GM21447 (cell line): ENCODE measurements around the gene PATJ.

Experiments
- ATAC-seq: cut with Tn5 transposase; IDR thresholded peaks from one replicate; pipeline ENCODE4 v1.9.1; 2021; ENCODE audit not compliant: unreplicated experiment

The PATJ gene

GRCh38 chr1:62037274-62037673, 295.0 kb downstream of the PATJ start:
- ATAC-seq = no peak

GRCh38 chr1:62038594-62039284, 296.5 kb downstream of the PATJ start:
- no peak for ATAC-seq

DNA sequence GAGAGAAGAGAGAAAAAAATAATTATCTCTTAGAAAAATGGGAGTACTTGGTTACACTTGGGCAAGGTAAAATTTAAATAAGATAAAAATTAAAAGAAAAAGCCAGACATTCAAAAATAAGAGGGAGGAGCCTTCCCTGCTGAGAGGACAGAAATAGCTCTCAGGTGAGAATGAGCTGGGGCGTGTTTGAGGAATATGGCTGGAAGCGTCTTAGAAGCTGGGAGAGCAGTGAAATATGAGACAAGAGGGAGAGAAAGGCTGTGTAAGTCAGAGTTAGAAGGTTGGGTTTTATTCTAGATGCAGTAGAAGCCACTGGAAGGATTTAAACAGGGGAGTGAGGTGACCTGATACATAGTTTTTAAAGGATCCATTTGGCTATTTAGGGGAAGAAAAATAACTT, 298.2 kb downstream of the PATJ start:
- ATAC-seq = no peak

GRCh38 chr1:62040973-62041372, 298.7 kb downstream of the PATJ start:
- ATAC-seq = no peak

- ATAC-seq = no peak
Observed at GRCh38 chr1:62043154-62043553, 300.9 kb downstream of the PATJ start.

DNA sequence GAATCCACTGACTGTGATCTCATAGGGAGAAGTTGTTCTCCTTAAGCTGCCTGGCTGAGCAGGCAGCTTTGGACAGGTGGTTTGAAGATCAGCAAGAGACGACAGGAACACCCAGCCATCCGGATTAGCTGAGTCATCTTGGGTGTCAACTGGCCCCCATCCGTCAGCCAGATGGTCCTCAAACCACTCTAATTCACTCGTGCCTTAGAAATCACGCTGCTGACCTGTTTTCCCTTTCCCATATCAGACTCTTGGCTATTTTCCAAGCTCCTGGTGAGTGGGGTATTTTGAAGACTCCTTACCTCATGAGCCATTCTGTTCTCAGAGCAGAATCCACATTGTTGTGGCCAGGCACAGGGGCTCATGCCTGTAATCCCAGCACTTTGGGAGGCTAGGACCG, 303.3 kb downstream of the PATJ start:
- no peak for ATAC-seq

GRCh38 chr1:62046927-62047326, 304.6 kb downstream of the PATJ start:
- no peak for ATAC-seq

- ATAC-seq = no peak
Observed at GRCh38 chr1:62050165-62050564, 307.9 kb downstream of the PATJ start.

DNA sequence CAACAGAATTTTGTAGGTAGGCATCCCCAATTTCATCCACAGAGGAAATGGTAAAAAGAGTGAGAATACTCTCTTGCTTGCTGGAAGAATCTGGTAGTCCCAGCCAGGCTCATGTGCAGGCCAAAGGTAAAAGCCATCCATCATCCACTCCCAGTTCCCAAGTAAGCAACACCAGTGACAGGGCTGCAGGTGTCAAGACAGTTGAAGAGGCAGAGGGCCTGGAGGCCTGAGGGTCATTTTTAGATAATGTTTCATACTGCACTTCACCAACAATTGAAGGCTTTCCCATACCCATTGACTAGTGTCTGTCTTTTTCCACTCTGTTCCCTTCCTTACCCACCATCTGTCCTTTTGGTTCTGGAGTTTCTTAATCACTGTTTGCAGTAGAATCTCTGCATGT, 310.7 kb downstream of the PATJ start:
- no peak for ATAC-seq

GRCh38 chr1:62054188-62054587, 311.9 kb downstream of the PATJ start:
- no peak for ATAC-seq

- no peak for ATAC-seq
Observed at GRCh38 chr1:62057230-62057629, 314.9 kb downstream of the PATJ start.

DNA sequence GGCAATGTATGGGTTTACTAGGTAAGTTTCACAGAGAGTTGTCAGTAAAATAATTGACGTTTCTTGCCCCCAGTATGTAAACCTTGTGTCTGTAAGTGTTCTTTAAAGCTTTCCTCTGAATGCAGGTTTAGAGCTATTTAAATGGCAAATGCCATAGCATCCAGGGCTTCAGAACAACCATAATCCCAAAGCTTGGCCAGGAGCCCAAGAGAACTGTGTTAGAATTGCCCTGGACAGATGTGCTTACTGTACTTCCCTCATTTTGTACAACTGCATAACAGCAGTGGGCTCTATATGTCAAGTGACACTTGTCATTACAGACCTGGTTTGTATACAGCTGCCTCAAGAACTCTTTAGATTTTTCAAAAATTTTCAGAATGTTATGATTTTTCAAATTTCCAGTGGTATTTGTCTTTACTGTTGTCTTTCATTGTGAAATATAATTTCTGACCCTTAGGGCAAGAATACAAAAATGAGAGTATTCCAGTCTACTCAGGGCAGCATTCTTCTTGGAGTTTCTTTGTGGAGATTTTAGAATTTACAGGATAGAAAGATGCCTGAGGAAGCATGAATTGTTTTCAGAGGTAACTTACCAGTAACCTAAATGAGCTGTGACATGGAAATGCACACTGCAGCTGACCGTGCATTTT, 315.5 kb downstream of the PATJ start:
- no peak for ATAC-seq

GRCh38 chr1:62058956-62059355, 316.7 kb downstream of the PATJ start:
- no peak for ATAC-seq

DNA sequence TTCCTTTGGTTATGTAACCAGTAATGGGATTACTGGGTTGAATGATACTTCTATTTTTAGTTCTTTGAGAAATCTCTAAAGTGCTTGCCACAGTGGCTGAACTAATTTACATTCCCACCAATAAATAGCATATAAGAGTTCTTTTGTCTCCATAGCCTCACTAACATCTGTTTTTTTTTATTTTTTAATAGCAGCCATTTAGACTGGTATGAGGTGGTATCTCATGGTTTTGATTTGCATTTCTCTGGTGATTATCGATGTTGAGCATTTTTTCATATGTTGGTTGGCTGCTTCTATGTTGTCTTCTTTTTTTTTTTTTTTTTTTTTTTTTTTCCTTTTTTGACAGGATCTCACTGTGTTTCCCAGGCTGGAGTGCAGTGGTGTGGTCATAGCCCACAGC, 319.8 kb downstream of the PATJ start:
- no peak for ATAC-seq

- no peak for ATAC-seq
Observed at GRCh38 chr1:62064829-62065407, 322.6 kb downstream of the PATJ start.

- no peak for ATAC-seq
Observed at GRCh38 chr1:62066713-62067112, 324.4 kb downstream of the PATJ start.

- ATAC-seq = no peak
Observed at GRCh38 chr1:62068416-62068843, 326.1 kb downstream of the PATJ start.

- ATAC-seq = no peak
Observed at GRCh38 chr1:62068978-62069377, 326.7 kb downstream of the PATJ start.

GRCh38 chr1:62070384-62071011, 328.2 kb downstream of the PATJ start:
- no peak for ATAC-seq

DNA sequence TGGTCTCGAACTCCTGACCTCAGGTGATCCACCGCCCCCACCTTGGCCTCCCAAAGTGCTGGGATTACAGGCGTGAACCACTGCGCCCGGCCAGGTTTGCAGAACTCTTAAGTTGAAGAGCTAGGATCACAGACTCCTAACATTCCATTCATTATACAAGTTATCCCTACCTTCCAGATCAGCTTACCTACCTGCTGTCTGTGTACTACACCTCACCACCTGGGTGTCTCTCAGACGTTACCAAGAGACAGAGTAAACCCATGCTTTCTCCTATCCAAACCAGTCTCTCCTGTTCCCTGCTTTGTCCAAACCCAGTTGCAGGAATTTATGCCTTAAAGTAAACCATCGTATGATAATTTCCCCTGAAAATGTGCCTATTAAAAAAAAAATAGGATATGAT, 329.4 kb downstream of the PATJ start:
- no peak for ATAC-seq

GRCh38 chr1:62076286-62076685, 334.0 kb downstream of the PATJ start:
- no peak for ATAC-seq

DNA sequence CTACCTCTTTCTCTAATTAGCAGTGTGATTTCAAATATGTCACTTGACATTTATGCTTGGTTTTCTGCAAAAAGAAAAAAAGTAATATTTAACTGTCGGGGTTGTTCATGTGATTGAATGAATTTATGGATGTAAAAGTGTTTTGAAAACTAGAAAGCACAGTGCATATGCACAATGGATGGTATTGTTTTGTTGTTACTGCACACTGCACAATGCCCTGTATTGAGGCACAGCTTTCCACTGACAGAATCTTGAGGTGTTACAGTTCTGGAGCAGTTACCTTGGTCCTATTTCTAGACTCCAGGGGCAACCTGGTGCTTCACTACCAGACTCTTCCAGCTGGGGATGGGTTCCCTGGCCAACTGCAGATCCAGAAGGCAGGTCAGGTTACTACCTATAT, 335.5 kb downstream of the PATJ start:
- no peak for ATAC-seq
